Effector memory CD8-positive, alpha-beta T cell (primary cell): ENCODE results near the gene MROH2B.

Source experiments
- ATAC-seq: fragments of 150-1000 bp; cut with Tn5 transposase; replicated peaks from 2 replicates; pipeline ENCODE4 v1.10.0; 2021; ENCODE audit warnings: mild to moderate bottlenecking, moderate library complexity
- DNase-seq, 3 experiments: peaks; one replicate each; pipeline ENCODE4 v3.0.0; 2021
- H3K27ac Mint-ChIP-seq, 2 donors: one replicate each; pipeline ENCODE4 v1.8.0; 2022; ENCODE audit warnings: mild to moderate bottlenecking in 2 of 2, mixed read lengths in 2 of 2, moderate library complexity in 2 of 2
- H3K27me3 Mint-ChIP-seq, 2 donors: one replicate each; pipeline ENCODE4 v1.8.0; 2022; ENCODE audit warnings: mixed read lengths in 2 of 2
- H3K36me3 Mint-ChIP-seq: one replicate; pipeline ENCODE4 v1.8.0; 2022; ENCODE audit warnings: mild to moderate bottlenecking, moderate library complexity, mixed read lengths; ENCODE audit not compliant: insufficient read depth
- H3K4me1 Mint-ChIP-seq, 2 donors: one replicate each; pipeline ENCODE4 v1.8.0; 2022; ENCODE audit warnings: low read depth in 2 of 2, mixed read lengths in 2 of 2
- H3K4me3 Mint-ChIP-seq, 2 donors: one replicate each; pipeline ENCODE4 v1.8.0; 2022; ENCODE audit warnings: mild to moderate bottlenecking in 2 of 2, mixed read lengths in 2 of 2, moderate library complexity in 2 of 2
- H3K9me3 Mint-ChIP-seq, 2 donors: one replicate each; pipeline ENCODE4 v1.8.0; 2022; ENCODE audit warnings: mixed read lengths in 2 of 2
- total RNA-seq, 9 experiments: gene quantifications; one replicate each; lab custom pipeline; 2026; lab: John Stamatoyannopoulos, UW

The MROH2B gene
- total RNA-seq = 0 to 0.07 (median 0) reads per million in 9 experiments

DNA sequence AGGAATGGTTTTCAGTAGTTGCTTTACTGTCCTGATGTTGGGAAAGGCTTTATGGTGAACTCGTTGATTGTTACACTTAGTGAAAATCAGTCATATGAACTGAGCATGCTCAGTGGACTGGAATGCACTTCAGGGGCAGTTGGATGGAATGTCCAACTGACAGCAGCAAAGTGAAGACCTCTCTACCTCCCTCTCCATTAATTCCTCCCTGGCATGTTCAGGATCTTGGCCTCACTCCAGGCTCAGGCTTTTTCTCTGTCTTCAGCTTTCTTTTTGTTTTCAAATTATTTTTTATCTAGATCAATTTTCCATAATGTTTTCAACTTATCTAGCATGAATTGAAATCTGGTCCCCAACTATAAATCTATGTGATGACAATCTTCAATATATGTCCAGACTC is at the start of gene MROH2B:
Gene MROH2B, minus strand, starts transcription at position 101 of the 400 bp plus-strand sequence. CDS start 490 bp downstream, outside the sequence.
- Mint-ChIP-seq H3K27me3 (no peaks in the 10 kb centered on the region), H3K4me3 (no peak within 1 kb of the TSS), H3K9me3 (peaks cover 0 to 2% of the 10 kb centered on the region in 2 donors), H3K27ac (no peak within 1 kb of the TSS), H3K36me3 (no peaks in the 10 kb centered on the region), H3K4me1 (no peaks in the 10 kb centered on the region)
- DNase-seq (no peak), ATAC-seq (no peak)

DNA sequence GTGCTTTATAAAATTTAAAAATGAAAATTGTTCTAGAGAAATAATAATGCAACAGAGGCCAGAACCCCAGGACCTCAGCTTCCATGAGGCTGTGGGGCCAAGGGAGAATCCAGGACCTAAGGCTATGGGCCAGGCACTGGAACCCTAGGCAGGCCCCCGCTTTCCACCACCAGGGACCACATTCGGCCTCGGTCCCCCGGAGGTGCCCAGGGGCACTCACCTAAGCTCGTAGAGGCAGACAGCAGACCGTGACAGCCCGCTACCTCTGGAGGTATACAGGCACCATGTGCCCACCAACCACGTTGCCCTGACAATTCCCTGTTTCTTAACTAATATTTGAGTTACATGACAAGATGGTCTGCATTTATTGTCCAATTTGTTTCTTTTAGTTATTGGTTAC is 49.5 kb upstream of the MROH2B start:
- peaks cover 0 to under 1% of the 10 kb centered on the region in 2 donors for H3K9me3 Mint-ChIP-seq
- H3K4me3 Mint-ChIP-seq = no peak overlapping the region
- DNase-seq (no peak), ATAC-seq (no peak)
- no peaks in the 10 kb centered on the region for H3K4me1 Mint-ChIP-seq
- H3K27ac Mint-ChIP-seq = no peak overlapping the region
- no peaks in the 10 kb centered on the region for H3K27me3 Mint-ChIP-seq
- no peaks in the 10 kb centered on the region for H3K36me3 Mint-ChIP-seq

DNA sequence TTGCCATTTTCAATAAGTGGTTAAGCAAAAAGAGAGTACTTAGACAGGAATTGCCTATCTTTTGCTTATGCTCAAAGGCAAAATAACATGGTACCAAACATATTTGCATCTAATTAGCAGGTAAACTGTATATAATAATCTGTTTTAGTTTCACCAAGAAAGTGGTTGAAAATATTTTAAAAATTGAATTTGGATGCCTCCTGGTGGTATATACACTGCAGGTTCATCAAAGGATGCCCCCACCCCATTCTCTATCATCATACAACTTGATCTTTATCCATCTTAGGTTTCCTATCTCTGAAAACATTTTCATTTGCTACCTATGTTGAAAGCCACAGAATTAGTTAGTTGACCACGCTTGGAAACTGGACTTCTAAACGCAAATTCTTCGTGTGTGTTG is 47.0 kb upstream of the MROH2B start:
- no peaks in the 10 kb centered on the region for H3K27me3 Mint-ChIP-seq
- ATAC-seq = no peak
- no peaks in the 10 kb centered on the region for H3K36me3 Mint-ChIP-seq
- H3K27ac Mint-ChIP-seq = no peak overlapping the region
- H3K4me3 Mint-ChIP-seq = no peak overlapping the region
- DNase-seq = no peak
- peaks cover 0 to 2% of the 10 kb centered on the region in 2 donors for H3K9me3 Mint-ChIP-seq
- no peaks in the 10 kb centered on the region for H3K4me1 Mint-ChIP-seq

DNA sequence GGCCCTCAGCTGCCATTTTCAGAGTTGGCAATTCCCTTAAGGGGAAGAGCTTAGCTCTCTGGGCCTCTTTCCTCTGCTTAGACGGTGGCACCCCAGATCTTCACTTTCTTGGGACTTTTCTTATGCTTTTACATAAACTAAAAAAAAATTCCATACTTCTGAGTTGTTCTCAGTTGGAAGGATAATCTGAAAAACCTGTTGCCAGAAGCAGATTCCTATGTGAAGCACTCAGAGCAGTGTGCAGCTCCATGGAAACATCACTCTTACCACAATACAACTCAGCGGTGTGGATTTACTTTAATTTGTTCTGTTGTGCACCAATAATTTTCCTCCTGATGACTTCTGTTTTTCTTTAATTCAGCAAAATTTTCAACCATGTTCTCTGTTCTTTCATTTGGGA is 44.1 kb upstream of the MROH2B start:
- ATAC-seq (no peak), DNase-seq (no peak)
- Mint-ChIP-seq H3K27ac (no peak overlapping the region), H3K27me3 (no peaks in the 10 kb centered on the region), H3K4me3 (no peak overlapping the region), H3K36me3 (no peaks in the 10 kb centered on the region), H3K9me3 (peaks cover 0 to 2% of the 10 kb centered on the region in 2 donors), H3K4me1 (no peaks in the 10 kb centered on the region)

DNA sequence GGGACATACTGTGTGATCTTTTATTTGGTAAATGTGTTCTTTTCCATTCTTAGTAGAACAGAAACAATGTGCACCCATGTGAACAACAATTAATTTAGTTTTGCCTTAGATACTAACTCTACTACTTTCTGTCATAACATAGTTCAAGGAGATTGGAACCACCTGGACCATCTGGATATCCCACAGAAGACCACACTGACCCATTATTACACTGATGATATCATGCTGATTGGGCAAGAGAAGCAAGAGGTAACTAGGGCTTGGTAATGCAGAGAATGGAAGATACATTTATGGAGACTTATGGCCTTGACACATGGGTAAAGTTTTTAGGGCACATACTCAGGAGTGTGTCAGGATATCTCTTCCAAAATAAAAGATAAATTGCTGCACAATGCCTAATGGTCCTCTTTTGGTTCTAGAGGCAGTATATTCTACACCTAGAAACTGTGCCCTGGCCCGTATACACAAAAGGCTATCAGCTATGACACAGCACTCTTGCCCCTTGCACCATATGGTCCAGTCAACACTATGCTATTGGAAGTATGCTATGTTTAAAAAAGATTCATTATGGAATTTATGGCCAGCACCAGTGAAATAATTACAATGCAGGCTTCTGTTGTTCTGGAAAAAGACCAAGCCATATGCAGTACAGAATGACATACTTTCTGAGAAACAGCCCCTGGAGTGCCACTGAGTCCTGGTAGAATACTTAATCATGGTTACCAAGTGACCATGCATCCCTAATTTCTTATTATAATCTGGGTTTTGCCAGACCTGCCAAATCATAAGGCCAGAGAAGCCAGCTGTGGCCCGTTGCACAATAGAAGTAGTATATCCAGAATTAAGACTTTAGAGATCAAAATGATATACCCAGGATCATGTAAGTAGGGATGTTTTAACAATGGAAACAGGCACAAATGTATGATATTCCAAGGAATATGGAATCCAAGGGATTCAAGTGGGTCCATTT is 41.6 kb upstream of the MROH2B start:
- H3K9me3 Mint-ChIP-seq = peaks cover 0 to 2% of the 10 kb centered on the region in 2 donors
- DNase-seq (no peak), ATAC-seq (no peak)
- no peak overlapping the region for H3K27ac Mint-ChIP-seq
- H3K4me1 Mint-ChIP-seq = no peaks in the 10 kb centered on the region
- no peaks in the 10 kb centered on the region for H3K27me3 Mint-ChIP-seq
- no peak overlapping the region for H3K4me3 Mint-ChIP-seq
- no peaks in the 10 kb centered on the region for H3K36me3 Mint-ChIP-seq

DNA sequence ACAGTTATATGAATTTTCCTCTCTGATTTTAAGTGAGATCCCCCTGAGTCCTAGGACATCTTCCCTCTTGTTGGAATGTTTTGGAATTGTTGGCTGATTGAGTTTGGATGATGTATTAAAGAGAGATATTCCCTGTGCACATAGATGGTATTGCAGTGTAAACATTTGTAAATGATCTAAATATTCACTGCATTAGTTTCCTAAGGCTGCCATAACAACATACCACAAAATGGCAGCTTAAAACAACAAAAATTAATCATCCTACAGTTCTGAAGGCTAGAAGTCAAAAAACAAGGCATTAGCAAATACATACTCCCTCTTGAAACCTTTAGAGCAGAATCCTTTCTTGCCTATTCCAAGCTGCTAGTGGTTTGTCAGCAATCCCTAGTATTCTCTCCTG is 38.0 kb upstream of the MROH2B start:
- no peaks in the 10 kb centered on the region for H3K9me3 Mint-ChIP-seq
- DNase-seq (no peak), ATAC-seq (no peak)
- H3K27me3 Mint-ChIP-seq = no peaks in the 10 kb centered on the region
- H3K27ac Mint-ChIP-seq = no peak overlapping the region
- H3K36me3 Mint-ChIP-seq = no peaks in the 10 kb centered on the region
- no peak overlapping the region for H3K4me3 Mint-ChIP-seq
- no peaks in the 10 kb centered on the region for H3K4me1 Mint-ChIP-seq

DNA sequence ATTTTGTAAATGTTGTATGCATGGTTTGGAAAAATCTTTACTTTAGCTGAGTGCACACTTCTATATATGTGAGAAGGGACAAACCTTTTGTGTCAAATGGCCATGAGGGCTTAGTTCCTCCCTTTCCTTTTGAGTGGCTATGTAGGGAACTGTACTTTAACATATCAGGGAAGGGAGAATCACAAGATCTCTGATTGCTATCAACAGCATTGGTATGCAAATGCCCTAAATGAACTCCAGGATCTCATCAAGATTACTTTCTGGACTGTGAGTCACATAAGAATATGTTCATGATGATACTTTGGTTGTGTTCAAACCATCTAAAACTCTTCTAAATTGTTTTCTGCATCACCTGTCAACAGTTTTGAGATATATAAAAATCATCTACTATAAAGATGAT is 31.2 kb upstream of the MROH2B start:
- H3K27me3 Mint-ChIP-seq = no peaks in the 10 kb centered on the region
- H3K9me3 Mint-ChIP-seq = peaks cover 0 to 2% of the 10 kb centered on the region in 2 donors
- H3K4me3 Mint-ChIP-seq = no peak overlapping the region
- no peak overlapping the region for H3K27ac Mint-ChIP-seq
- ATAC-seq (no peak), DNase-seq (no peak)
- H3K4me1 Mint-ChIP-seq = no peaks in the 10 kb centered on the region
- H3K36me3 Mint-ChIP-seq = no peaks in the 10 kb centered on the region

DNA sequence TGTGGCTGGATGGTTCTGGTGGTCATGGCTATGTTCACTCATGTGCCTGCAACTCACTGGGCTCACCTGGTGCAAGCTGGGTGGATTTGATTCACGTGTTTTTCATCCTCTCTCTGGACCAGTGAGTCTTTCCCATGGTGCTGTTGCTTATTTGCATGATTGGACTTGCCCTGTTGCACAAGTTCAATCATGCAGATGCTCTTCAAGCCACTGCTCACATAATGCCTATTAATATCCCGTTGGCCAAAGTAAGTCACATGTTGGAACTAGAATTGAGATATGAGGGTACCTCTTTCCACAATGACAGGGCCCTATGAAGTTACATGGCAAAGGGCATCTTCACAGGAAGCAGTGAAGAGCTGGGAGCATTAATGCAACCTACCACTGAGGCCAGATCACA is 26.5 kb upstream of the MROH2B start:
- ATAC-seq (no peak), DNase-seq (no peak)
- no peaks in the 10 kb centered on the region for H3K36me3 Mint-ChIP-seq
- peaks cover 0 to 2% of the 10 kb centered on the region in 2 donors for H3K9me3 Mint-ChIP-seq
- H3K4me3 Mint-ChIP-seq = no peak overlapping the region
- no peaks in the 10 kb centered on the region for H3K4me1 Mint-ChIP-seq
- no peaks in the 10 kb centered on the region for H3K27me3 Mint-ChIP-seq
- no peak overlapping the region for H3K27ac Mint-ChIP-seq

DNA sequence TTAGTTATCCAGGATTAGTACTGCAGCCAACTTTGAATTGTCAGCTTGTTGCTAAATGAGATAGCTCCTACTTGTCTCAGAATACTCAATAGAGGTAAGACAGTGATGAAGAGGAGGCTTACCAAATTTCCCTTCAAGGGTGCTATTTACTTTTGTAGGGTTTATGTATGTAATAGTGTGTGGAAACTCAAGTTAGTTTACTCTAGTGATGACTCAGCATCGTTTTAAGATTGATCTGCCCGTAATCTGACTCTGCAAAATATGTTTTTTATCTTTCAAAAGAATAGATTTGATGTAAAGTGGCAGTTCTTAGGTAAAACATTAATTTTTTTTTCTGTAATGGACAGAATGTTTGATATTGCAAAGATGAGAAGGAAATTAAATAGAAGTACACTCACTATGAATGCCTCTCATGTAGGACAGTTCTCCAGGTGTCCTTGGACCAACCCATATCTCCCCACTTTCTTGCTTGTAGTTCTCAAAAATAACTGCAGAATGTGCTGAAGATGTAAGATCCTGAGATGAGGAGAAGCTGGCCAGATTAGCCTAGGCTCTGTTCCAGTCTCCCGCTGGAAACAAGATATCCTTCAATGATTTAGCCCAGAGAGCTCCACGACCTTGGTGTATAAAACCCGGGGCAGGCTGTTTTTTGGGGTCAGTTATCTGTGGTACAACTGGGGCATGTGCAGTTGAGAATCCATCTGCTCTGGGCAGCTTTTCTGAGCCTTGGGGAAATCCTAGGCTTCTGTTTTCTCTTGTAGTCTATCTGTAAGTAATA is 24.4 kb upstream of the MROH2B start:
- Mint-ChIP-seq H3K4me3 (no peak overlapping the region), H3K9me3 (peaks cover 0 to 2% of the 10 kb centered on the region in 2 donors), H3K27ac (no peak overlapping the region), H3K27me3 (no peaks in the 10 kb centered on the region), H3K36me3 (no peaks in the 10 kb centered on the region), H3K4me1 (no peaks in the 10 kb centered on the region)
- ATAC-seq (no peak), DNase-seq (no peak)

DNA sequence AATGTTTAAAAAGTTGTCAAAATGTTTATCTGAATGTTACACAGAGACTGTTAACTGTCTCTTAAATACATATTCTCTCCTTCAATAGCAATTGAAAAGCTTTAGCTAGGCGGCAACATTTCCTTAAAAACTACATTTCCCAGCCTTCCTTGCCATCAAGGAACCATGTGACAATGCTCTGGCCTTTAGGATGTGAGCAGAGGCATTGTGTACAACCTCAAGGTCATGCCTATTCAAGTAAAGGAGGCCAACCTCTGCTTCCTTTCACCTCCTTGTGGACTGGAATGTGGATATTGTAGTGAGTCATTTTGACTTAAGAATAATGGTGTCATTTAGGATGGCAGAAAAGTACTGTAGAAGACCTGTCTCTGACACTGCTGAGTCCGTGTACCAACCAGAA is 23.7 kb upstream of the MROH2B start:
- ATAC-seq = no peak
- H3K4me1 Mint-ChIP-seq = no peaks in the 10 kb centered on the region
- H3K9me3 Mint-ChIP-seq = peaks cover 0 to 2% of the 10 kb centered on the region in 2 donors
- DNase-seq = no peak
- H3K27me3 Mint-ChIP-seq = no peaks in the 10 kb centered on the region
- no peak overlapping the region for H3K27ac Mint-ChIP-seq
- H3K36me3 Mint-ChIP-seq = no peaks in the 10 kb centered on the region
- H3K4me3 Mint-ChIP-seq = no peak overlapping the region

DNA sequence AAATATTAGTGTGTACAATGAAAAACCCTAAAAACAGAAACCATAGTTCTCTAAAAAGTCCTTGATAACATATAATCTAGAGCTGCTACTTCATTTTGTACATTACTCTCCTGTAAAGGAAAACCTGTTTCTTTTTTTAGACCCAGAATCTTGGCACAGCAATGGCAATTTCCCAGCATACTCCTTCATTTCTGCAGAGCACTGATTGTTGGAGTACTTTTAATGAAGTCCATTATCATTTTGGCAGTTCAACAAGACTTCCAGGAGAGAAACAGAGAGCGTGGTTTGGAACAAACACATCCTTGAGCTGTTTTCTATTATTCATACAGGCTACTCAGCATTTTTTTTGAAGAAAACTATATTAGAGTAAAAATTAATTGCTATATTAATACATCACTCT is 22.7 kb upstream of the MROH2B start:
- no peak for DNase-seq

DNA sequence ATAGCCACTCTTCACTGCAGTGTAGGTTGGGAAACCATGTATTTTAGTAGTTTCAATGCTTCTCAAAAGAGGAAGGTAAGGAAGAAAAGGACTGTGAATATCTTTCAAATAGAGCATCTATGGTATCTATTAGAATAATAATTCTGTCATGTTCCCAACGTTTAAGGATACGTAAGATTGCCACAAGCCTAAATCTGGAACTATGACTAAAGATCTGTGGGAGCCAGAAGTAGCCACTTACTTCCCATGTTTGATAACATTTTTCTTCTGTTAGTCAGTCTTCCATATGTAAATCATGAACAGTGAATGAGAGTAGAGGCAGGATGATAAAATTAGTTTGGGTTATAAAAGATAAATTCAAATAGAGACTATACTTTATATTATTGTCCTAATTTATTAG is 16.3 kb upstream of the MROH2B start:
- no peak for ATAC-seq
- H3K36me3 Mint-ChIP-seq = no peaks in the 10 kb centered on the region
- no peaks in the 10 kb centered on the region for H3K9me3 Mint-ChIP-seq
- no peak overlapping the region for H3K4me3 Mint-ChIP-seq
- DNase-seq = no peak
- no peaks in the 10 kb centered on the region for H3K4me1 Mint-ChIP-seq
- H3K27me3 Mint-ChIP-seq = peaks cover 0 to 5% of the 10 kb centered on the region in 2 donors
- H3K27ac Mint-ChIP-seq = no peak overlapping the region

More for the DNA sequence above, 22.7 kb upstream of the MROH2B start:
- Mint-ChIP-seq H3K4me3 (no peak overlapping the region), H3K27me3 (no peaks in the 10 kb centered on the region), H3K4me1 (no peaks in the 10 kb centered on the region), H3K27ac (no peak overlapping the region), H3K9me3 (peaks cover 0 to 2% of the 10 kb centered on the region in 2 donors), H3K36me3 (no peaks in the 10 kb centered on the region)
- no peak for ATAC-seq

DNA sequence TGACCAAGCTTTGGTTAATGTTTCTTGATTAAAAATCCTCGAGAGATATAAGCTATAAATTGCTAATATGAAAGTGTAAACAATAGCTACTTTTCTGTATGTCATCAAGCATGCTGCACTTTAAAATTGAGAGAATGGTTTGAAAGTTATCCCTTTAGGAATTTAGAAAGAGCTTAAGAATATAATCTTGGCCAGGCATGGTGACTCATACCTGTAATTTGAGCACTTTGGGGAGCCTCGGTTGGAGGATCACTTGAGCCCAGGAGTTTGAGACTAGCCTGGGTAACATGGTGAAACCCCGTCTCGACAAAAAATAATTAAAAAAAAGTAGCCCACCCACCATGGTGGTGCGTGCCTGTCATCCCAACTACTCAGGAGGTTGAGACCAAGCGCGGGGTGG is 12.2 kb upstream of the MROH2B start:
- no peak overlapping the region for H3K27ac Mint-ChIP-seq
- no peak overlapping the region for H3K4me3 Mint-ChIP-seq
- H3K27me3 Mint-ChIP-seq = peaks cover 0 to 5% of the 10 kb centered on the region in 2 donors
- no peaks in the 10 kb centered on the region for H3K4me1 Mint-ChIP-seq
- ATAC-seq (no peak), DNase-seq (no peak)
- H3K36me3 Mint-ChIP-seq = no peaks in the 10 kb centered on the region
- H3K9me3 Mint-ChIP-seq = no peaks in the 10 kb centered on the region
